Measurements from ENCODE around the gene GOLGA3.
"Not testable (repeated sequence)": the region's sequence is repeated elsewhere in the genome, so short reads cannot be mapped to it uniquely, and the experiment has no call there.

GOLGA3 gene

GRCh38 chr12:132812631-132813305, 15.9 kb downstream of the GOLGA3 start:
- Histone ChIP-seq H3K36me3 (ENCODE audit: control insufficient read depth in 2 of 2, insufficient read depth in 2 of 2, low read length in 2 of 2) (peaks cover 46% of the 10 kb centered on the region in 2 donors), H3K27me3 (ENCODE audit: control insufficient read depth in 1 of 2, insufficient read depth in 2 of 2, low read length in 2 of 2) (no peaks in the 10 kb centered on the region), H3K4me3 (ENCODE audit: low read length in 2 of 2) (no peak overlapping the region), H3K9me3 (ENCODE audit: control insufficient read depth in 2 of 2, low read length in 2 of 2) (no peaks in the 10 kb centered on the region), H3K4me1 (ENCODE audit: control insufficient read depth, insufficient read depth, low read length) (no peaks in the 10 kb centered on the region), H3K27ac (ENCODE audit: low read length) (no peak overlapping the region), H3K9ac (ENCODE audit: low read length in 2 of 2) (no peak overlapping the region)

GRCh38 chr12:132809391-132809790, 19.3 kb downstream of the GOLGA3 start:
- peaks cover 47 to 50% of the 10 kb centered on the region in 2 donors for H3K36me3 ChIP-seq (ENCODE audit: control insufficient read depth in 2 of 2, insufficient read depth in 2 of 2, low read length in 2 of 2)
- H3K9me3 ChIP-seq (ENCODE audit: control insufficient read depth in 2 of 2, low read length in 2 of 2); H3K27ac ChIP-seq (ENCODE audit: low read length); H3K9ac ChIP-seq (ENCODE audit: low read length in 2 of 2); H3K27me3 ChIP-seq (ENCODE audit: control insufficient read depth in 1 of 2, insufficient read depth in 2 of 2, low read length in 2 of 2); H3K4me3 ChIP-seq (ENCODE audit: low read length in 2 of 2); H3K4me1 ChIP-seq (ENCODE audit: control insufficient read depth, insufficient read depth, low read length): not testable (repeated sequence)

GRCh38 chr12:132807295-132808092, 21.2 kb downstream of the GOLGA3 start:
- no peak overlapping the region for H3K27ac ChIP-seq (ENCODE audit: low read length)
- H3K4me3 ChIP-seq (ENCODE audit: low read length in 2 of 2), result no peak overlapping the region
- H3K4me1 ChIP-seq (ENCODE audit: control insufficient read depth, insufficient read depth, low read length), result no peaks in the 10 kb centered on the region
- H3K36me3 ChIP-seq (ENCODE audit: control insufficient read depth in 2 of 2, insufficient read depth in 2 of 2, low read length in 2 of 2), result peaks cover 46 to 48% of the 10 kb centered on the region in 2 donors
- no peaks in the 10 kb centered on the region for H3K9me3 ChIP-seq (ENCODE audit: control insufficient read depth in 2 of 2, low read length in 2 of 2)
- no peak overlapping the region for H3K9ac ChIP-seq (ENCODE audit: low read length in 2 of 2)
- no peaks in the 10 kb centered on the region for H3K27me3 ChIP-seq (ENCODE audit: control insufficient read depth in 1 of 2, insufficient read depth in 2 of 2, low read length in 2 of 2)

- Histone ChIP-seq H3K27ac (ENCODE audit: low read length) (no peak overlapping the region), H3K36me3 (ENCODE audit: control insufficient read depth in 2 of 2, insufficient read depth in 2 of 2, low read length in 2 of 2) (peaks cover 44 to 46% of the 10 kb centered on the region in 2 donors), H3K9me3 (ENCODE audit: control insufficient read depth in 2 of 2, low read length in 2 of 2) (no peaks in the 10 kb centered on the region), H3K4me3 (ENCODE audit: low read length in 2 of 2) (no peak overlapping the region), H3K4me1 (ENCODE audit: control insufficient read depth, insufficient read depth, low read length) (no peaks in the 10 kb centered on the region), H3K27me3 (ENCODE audit: control insufficient read depth in 1 of 2, insufficient read depth in 2 of 2, low read length in 2 of 2) (no peaks in the 10 kb centered on the region), H3K9ac (ENCODE audit: low read length in 2 of 2) (no peak overlapping the region)
These were observed 21.8 kb downstream of the GOLGA3 start for GRCh38 chr12:132806857-132807256.

- no peak overlapping the region for H3K27ac ChIP-seq (ENCODE audit: low read length)
- peaks cover 57 to 60% of the 10 kb centered on the region in 2 donors for H3K36me3 ChIP-seq (ENCODE audit: control insufficient read depth in 2 of 2, insufficient read depth in 2 of 2, low read length in 2 of 2)
- H3K9ac ChIP-seq (ENCODE audit: low read length in 2 of 2), result no peak overlapping the region
These were observed 24.2 kb downstream of the GOLGA3 start for GRCh38 chr12:132804426-132804861.

GRCh38 chr12:132803888-132804287, 24.8 kb downstream of the GOLGA3 start:
- peaks cover 62% of the 10 kb centered on the region in 2 donors for H3K36me3 ChIP-seq (ENCODE audit: control insufficient read depth in 2 of 2, insufficient read depth in 2 of 2, low read length in 2 of 2)
- H3K9me3 ChIP-seq (ENCODE audit: control insufficient read depth in 2 of 2, low read length in 2 of 2), result no peaks in the 10 kb centered on the region
- H3K27ac ChIP-seq (ENCODE audit: low read length), result no peak overlapping the region
- no peak overlapping the region for H3K4me3 ChIP-seq (ENCODE audit: low read length in 2 of 2)
- H3K27me3 ChIP-seq (ENCODE audit: control insufficient read depth in 1 of 2, insufficient read depth in 2 of 2, low read length in 2 of 2), result no peaks in the 10 kb centered on the region
- no peak overlapping the region for H3K9ac ChIP-seq (ENCODE audit: low read length in 2 of 2)
- H3K4me1 ChIP-seq (ENCODE audit: control insufficient read depth, insufficient read depth, low read length), result no peaks in the 10 kb centered on the region

More at GRCh38 chr12:132804426-132804861, 24.2 kb downstream of the GOLGA3 start:
- no peak overlapping the region for H3K4me3 ChIP-seq (ENCODE audit: low read length in 2 of 2)
- no peaks in the 10 kb centered on the region for H3K27me3 ChIP-seq (ENCODE audit: control insufficient read depth in 1 of 2, insufficient read depth in 2 of 2, low read length in 2 of 2)
- no peaks in the 10 kb centered on the region for H3K4me1 ChIP-seq (ENCODE audit: control insufficient read depth, insufficient read depth, low read length)
- H3K9me3 ChIP-seq (ENCODE audit: control insufficient read depth in 2 of 2, low read length in 2 of 2), result no peaks in the 10 kb centered on the region

GRCh38 chr12:132803125-132803524, 25.5 kb downstream of the GOLGA3 start:
- H3K9me3 ChIP-seq (ENCODE audit: control insufficient read depth in 2 of 2, low read length in 2 of 2), result no peaks in the 10 kb centered on the region
- no peak overlapping the region for H3K27ac ChIP-seq (ENCODE audit: low read length)
- no peak overlapping the region for H3K4me3 ChIP-seq (ENCODE audit: low read length in 2 of 2)
- H3K9ac ChIP-seq (ENCODE audit: low read length in 2 of 2), result no peak overlapping the region
- H3K27me3 ChIP-seq (ENCODE audit: control insufficient read depth in 1 of 2, insufficient read depth in 2 of 2, low read length in 2 of 2), result no peaks in the 10 kb centered on the region
- H3K36me3 ChIP-seq (ENCODE audit: control insufficient read depth in 2 of 2, insufficient read depth in 2 of 2, low read length in 2 of 2), result peaks cover 59 to 65% of the 10 kb centered on the region in 2 donors
- no peaks in the 10 kb centered on the region for H3K4me1 ChIP-seq (ENCODE audit: control insufficient read depth, insufficient read depth, low read length)

GRCh38 chr12:132801741-132802140, 26.9 kb downstream of the GOLGA3 start:
- H3K36me3 ChIP-seq (ENCODE audit: control insufficient read depth in 2 of 2, insufficient read depth in 2 of 2, low read length in 2 of 2), result peaks cover 54 to 65% of the 10 kb centered on the region in 2 donors
- H3K9ac ChIP-seq (ENCODE audit: low read length in 2 of 2), result no peak overlapping the region
- H3K27ac ChIP-seq (ENCODE audit: low read length), result no peak overlapping the region
- H3K9me3 ChIP-seq (ENCODE audit: control insufficient read depth in 2 of 2, low read length in 2 of 2), result no peaks in the 10 kb centered on the region
- H3K4me1 ChIP-seq (ENCODE audit: control insufficient read depth, insufficient read depth, low read length), result no peaks in the 10 kb centered on the region
- no peaks in the 10 kb centered on the region for H3K27me3 ChIP-seq (ENCODE audit: control insufficient read depth in 1 of 2, insufficient read depth in 2 of 2, low read length in 2 of 2)
- no peak overlapping the region for H3K4me3 ChIP-seq (ENCODE audit: low read length in 2 of 2)

GRCh38 chr12:132798836-132799235, 29.8 kb downstream of the GOLGA3 start:
- Histone ChIP-seq H3K4me1 (ENCODE audit: control insufficient read depth, insufficient read depth, low read length) (no peaks in the 10 kb centered on the region), H3K36me3 (ENCODE audit: control insufficient read depth in 2 of 2, insufficient read depth in 2 of 2, low read length in 2 of 2) (peaks cover 53 to 68% of the 10 kb centered on the region in 2 donors), H3K4me3 (ENCODE audit: low read length in 2 of 2) (no peak overlapping the region), H3K9me3 (ENCODE audit: control insufficient read depth in 2 of 2, low read length in 2 of 2) (no peaks in the 10 kb centered on the region), H3K9ac (ENCODE audit: low read length in 2 of 2) (no peak overlapping the region), H3K27ac (ENCODE audit: low read length) (no peak overlapping the region), H3K27me3 (ENCODE audit: control insufficient read depth in 1 of 2, insufficient read depth in 2 of 2, low read length in 2 of 2) (no peaks in the 10 kb centered on the region)

GRCh38 chr12:132797820-132798570, 30.7 kb downstream of the GOLGA3 start:
- Histone ChIP-seq H3K9me3 (ENCODE audit: control insufficient read depth in 2 of 2, low read length in 2 of 2) (no peaks in the 10 kb centered on the region), H3K27ac (ENCODE audit: low read length) (no peak overlapping the region), H3K9ac (ENCODE audit: low read length in 2 of 2) (no peak overlapping the region), H3K36me3 (ENCODE audit: control insufficient read depth in 2 of 2, insufficient read depth in 2 of 2, low read length in 2 of 2) (peaks cover 50 to 61% of the 10 kb centered on the region in 2 donors), H3K4me1 (ENCODE audit: control insufficient read depth, insufficient read depth, low read length) (no peaks in the 10 kb centered on the region), H3K27me3 (ENCODE audit: control insufficient read depth in 1 of 2, insufficient read depth in 2 of 2, low read length in 2 of 2) (no peaks in the 10 kb centered on the region), H3K4me3 (ENCODE audit: low read length in 2 of 2) (no peak overlapping the region)
